HEK293 (cell line): Measurements from ENCODE around the gene HNRNPUL1.

Experiments
- KLF1 ChIP-seq: fragments of 450-650 bp; formaldehyde crosslinking; IDR thresholded peaks from 2 replicates; pipeline ENCODE4 v1.5.1; 2016; ENCODE audit warnings: missing biosample characterization, missing genetic modification characterization
- PATZ1 ChIP-seq: fragments of 450-650 bp; formaldehyde crosslinking; IDR thresholded peaks from 2 replicates; pipeline ENCODE4 v1.5.1; 2016; ENCODE audit warnings: missing biosample characterization, missing genetic modification characterization
- PRDM2 ChIP-seq: fragments of 450-650 bp; formaldehyde crosslinking; IDR thresholded peaks from 2 replicates; pipeline ENCODE4 v1.5.1; 2016; ENCODE audit warnings: missing biosample characterization, missing genetic modification characterization, borderline replicate concordance
- ZBTB17 ChIP-seq: fragments of 450-650 bp; formaldehyde crosslinking; IDR thresholded peaks from 2 replicates; pipeline ENCODE4 v1.5.1; 2016; ENCODE audit warnings: missing biosample characterization, missing genetic modification characterization
- ZBTB21 ChIP-seq: fragments of 450-650 bp; formaldehyde crosslinking; IDR thresholded peaks from 2 replicates; pipeline ENCODE4 v1.5.1; 2017; ENCODE audit warnings: missing biosample characterization, missing genetic modification characterization
- ZFHX2 ChIP-seq: fragments of 450-650 bp; formaldehyde crosslinking; conservative IDR thresholded peaks from 2 replicates; pipeline ENCODE4 v1.5.1; 2016; ENCODE audit warnings: missing biosample characterization, missing genetic modification characterization
- ZNF174 ChIP-seq: fragments of 450-650 bp; formaldehyde crosslinking; IDR thresholded peaks from 2 replicates; pipeline ENCODE4 v1.5.0; 2017; ENCODE audit warnings: missing biosample characterization, mild to moderate bottlenecking, missing genetic modification characterization
- ZNF214 ChIP-seq: fragments of 450-650 bp; formaldehyde crosslinking; IDR thresholded peaks from 2 replicates; pipeline ENCODE4 v1.5.1; 2017; ENCODE audit warnings: missing biosample characterization, mild to moderate bottlenecking, missing genetic modification characterization, borderline replicate concordance
- ZNF302 ChIP-seq: fragments of 450-650 bp; formaldehyde crosslinking; IDR thresholded peaks from 2 replicates; pipeline ENCODE4 v1.5.1; 2016; ENCODE audit warnings: missing biosample characterization, missing genetic modification characterization, low read depth
- ZNF354C ChIP-seq: fragments of 450-650 bp; formaldehyde crosslinking; IDR thresholded peaks from 2 replicates; pipeline ENCODE4 v1.5.1; 2016; ENCODE audit warnings: missing biosample characterization, missing genetic modification characterization, low read depth, borderline replicate concordance
- ZNF391 ChIP-seq: fragments of 450-650 bp; formaldehyde crosslinking; IDR thresholded peaks from 2 replicates; pipeline ENCODE4 v1.5.1; 2016; ENCODE audit warnings: low read depth, missing biosample characterization, missing genetic modification characterization, borderline replicate concordance
- ZNF416 ChIP-seq: fragments of 450-650 bp; formaldehyde crosslinking; IDR thresholded peaks from 2 replicates; pipeline ENCODE4 v1.5.1; 2016; ENCODE audit warnings: missing biosample characterization, missing genetic modification characterization
- ZNF580 ChIP-seq: fragments of 450-650 bp; formaldehyde crosslinking; IDR thresholded peaks from 2 replicates; pipeline ENCODE4 v1.5.1; 2016; ENCODE audit warnings: missing biosample characterization, missing genetic modification characterization
- ZNF623 ChIP-seq: fragments of 450-650 bp; formaldehyde crosslinking; IDR thresholded peaks from 2 replicates; pipeline ENCODE4 v1.5.1; 2016; ENCODE audit warnings: missing biosample characterization, missing genetic modification characterization
- ZNF677 ChIP-seq: fragments of 450-650 bp; IDR thresholded peaks from 2 replicates; pipeline ENCODE4 v1.5.0; 2018; ENCODE audit warnings: missing biosample characterization, mild to moderate bottlenecking, missing genetic modification characterization, moderate library complexity
- ZNF747 ChIP-seq: fragments of 450-650 bp; formaldehyde crosslinking; IDR thresholded peaks from 2 replicates; pipeline ENCODE4 v1.5.1; 2016; ENCODE audit warnings: missing biosample characterization, missing genetic modification characterization
- ZNF843 ChIP-seq: fragments of 450-650 bp; formaldehyde crosslinking; IDR thresholded peaks from 2 replicates; pipeline ENCODE4 v1.5.1; 2016; ENCODE audit warnings: missing biosample characterization, missing genetic modification characterization
- ZSCAN18 ChIP-seq: fragments of 450-650 bp; formaldehyde crosslinking; IDR thresholded peaks from 2 replicates; pipeline ENCODE4 v1.5.1; 2016; ENCODE audit warnings: missing biosample characterization, missing genetic modification characterization
- TF ChIP-seq, protein P1 (sequence below): fragments of 450-650 bp; formaldehyde crosslinking; IDR thresholded peaks from 2 replicates; pipeline ENCODE4 v1.5.1; 2017; ENCODE audit warnings: missing biosample characterization, missing genetic modification characterization
- TF ChIP-seq, protein P2 (sequence below): fragments of 450-650 bp; formaldehyde crosslinking; IDR thresholded peaks from 2 replicates; pipeline ENCODE4 v1.5.1; 2016; ENCODE audit warnings: missing biosample characterization, missing genetic modification characterization
- TF ChIP-seq, protein P3 (sequence below): fragments of 450-650 bp; formaldehyde crosslinking; IDR thresholded peaks from 2 replicates; pipeline ENCODE4 v1.5.1; 2016; ENCODE audit warnings: missing biosample characterization, missing genetic modification characterization
- TF ChIP-seq, protein P4 (sequence below): fragments of 450-650 bp; formaldehyde crosslinking; optimal IDR thresholded peaks from 2 replicates; pipeline ENCODE3; 2016; ENCODE audit warnings: missing biosample characterization, mild to moderate bottlenecking, missing genetic modification characterization

Gene HNRNPUL1

GRCh38 chr19:41310033-41310831 is 46.1 kb downstream of the HNRNPUL1 start, which contains the start of gene CCDC97 (continued):
- TF ChIP-seq, protein P1, sequence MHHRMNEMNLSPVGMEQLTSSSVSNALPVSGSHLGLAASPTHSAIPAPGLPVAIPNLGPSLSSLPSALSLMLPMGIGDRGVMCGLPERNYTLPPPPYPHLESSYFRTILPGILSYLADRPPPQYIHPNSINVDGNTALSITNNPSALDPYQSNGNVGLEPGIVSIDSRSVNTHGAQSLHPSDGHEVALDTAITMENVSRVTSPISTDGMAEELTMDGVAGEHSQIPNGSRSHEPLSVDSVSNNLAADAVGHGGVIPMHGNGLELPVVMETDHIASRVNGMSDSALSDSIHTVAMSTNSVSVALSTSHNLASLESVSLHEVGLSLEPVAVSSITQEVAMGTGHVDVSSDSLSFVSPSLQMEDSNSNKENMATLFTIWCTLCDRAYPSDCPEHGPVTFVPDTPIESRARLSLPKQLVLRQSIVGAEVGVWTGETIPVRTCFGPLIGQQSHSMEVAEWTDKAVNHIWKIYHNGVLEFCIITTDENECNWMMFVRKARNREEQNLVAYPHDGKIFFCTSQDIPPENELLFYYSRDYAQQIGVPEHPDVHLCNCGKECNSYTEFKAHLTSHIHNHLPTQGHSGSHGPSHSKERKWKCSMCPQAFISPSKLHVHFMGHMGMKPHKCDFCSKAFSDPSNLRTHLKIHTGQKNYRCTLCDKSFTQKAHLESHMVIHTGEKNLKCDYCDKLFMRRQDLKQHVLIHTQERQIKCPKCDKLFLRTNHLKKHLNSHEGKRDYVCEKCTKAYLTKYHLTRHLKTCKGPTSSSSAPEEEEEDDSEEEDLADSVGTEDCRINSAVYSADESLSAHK (tag by site-specific recombination), result peak; percentile 83
- TF ChIP-seq ZNF354C (tag by site-specific recombination) (no peak), ZNF843 (tag by site-specific recombination) (peak; percentile 88), ZNF416 (tag by site-specific recombination) (0 out of 2 replicates have a peak, but pooled peaks have one; percentile 50), ZNF677 (no peak), ZNF747 (tag by site-specific recombination) (no peak), ZFHX2 (tag by site-specific recombination) (peak; percentile 98), PATZ1 (tag by site-specific recombination) (peak; percentile 99), ZNF214 (tag by site-specific recombination) (no peak), ZNF302 (no peak), ZNF174 (tag by site-specific recombination) (no peak), ZNF391 (peak; percentile 100), ZBTB21 (peak; percentile 92), KLF1 (tag by site-specific recombination) (peak; percentile 95), ZNF580 (peak; percentile 99), ZSCAN18 (tag by site-specific recombination) (peak; percentile 95), PRDM2 (tag by site-specific recombination) (no peak; the same call in 1 of the 2 replicates), ZNF623 (tag by site-specific recombination) (peak; percentile 73), ZBTB17 (tag by site-specific recombination) (peak; percentile 91)
- TF ChIP-seq, protein P2, sequence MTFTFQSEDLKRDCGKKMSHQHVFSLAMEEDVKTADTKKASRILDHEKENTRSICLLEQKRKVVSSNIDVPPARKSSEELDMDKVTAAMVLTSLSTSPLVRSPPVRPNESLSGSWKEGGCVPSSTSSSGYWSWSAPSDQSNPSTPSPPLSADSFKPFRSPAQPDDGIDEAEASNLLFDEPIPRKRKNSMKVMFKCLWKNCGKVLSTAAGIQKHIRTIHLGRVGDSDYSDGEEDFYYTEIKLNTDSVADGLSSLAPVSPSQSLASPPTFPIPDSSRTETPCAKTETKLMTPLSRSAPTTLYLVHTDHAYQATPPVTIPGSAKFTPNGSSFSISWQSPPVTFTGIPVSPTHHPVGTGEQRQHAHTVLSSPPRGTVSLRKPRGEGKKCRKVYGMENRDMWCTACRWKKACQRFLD (tag by site-specific recombination), result no peak
- TF ChIP-seq, protein P3, sequence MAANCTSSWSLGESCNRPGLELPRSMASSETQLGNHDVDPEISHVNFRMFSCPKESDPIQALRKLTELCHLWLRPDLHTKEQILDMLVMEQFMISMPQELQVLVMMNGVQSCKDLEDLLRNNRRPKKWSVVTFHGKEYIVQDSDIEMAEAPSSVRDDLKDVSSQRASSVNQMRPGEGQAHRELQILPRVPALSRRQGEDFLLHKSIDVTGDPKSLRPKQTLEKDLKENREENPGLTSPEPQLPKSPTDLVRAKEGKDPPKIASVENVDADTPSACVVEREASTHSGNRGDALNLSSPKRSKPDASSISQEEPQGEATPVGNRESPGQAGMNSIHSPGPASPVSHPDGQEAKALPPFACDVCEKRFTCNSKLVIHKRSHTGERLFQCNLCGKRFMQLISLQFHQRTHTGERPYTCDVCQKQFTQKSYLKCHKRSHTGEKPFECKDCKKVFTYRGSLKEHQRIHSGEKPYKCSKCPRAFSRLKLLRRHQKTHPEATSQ (tag by site-specific recombination), result peak; percentile 99
- TF ChIP-seq, protein P4, sequence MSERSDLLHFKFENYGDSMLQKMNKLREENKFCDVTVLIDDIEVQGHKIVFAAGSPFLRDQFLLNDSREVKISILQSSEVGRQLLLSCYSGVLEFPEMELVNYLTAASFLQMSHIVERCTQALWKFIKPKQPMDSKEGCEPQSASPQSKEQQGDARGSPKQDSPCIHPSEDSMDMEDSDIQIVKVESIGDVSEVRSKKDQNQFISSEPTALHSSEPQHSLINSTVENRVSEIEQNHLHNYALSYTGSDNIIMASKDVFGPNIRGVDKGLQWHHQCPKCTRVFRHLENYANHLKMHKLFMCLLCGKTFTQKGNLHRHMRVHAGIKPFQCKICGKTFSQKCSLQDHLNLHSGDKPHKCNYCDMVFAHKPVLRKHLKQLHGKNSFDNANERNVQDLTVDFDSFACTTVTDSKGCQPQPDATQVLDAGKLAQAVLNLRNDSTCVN (tag by site-specific recombination), result peak; percentile 86
